ENCODE results near the gene IGSF23. TPM values are rescaled to one million over a fixed set of nuclear protein-coding genes. Genes with fewer than 3 reads are reported as not detected.

The IGSF23 gene
- total and polyA plus RNA-seq, 2 of the 4 experiments (the other 2 are of a cell fraction) = 0.27 TPM; not detected in 1

GRCh38 chr19:44592451-44592890, 20.9 kb upstream of the IGSF23 start:
- no peak overlapping the region for H3K4me3 ChIP-seq (ENCODE audit: insufficient read depth, low read depth, low read length)
- H3K79me1 ChIP-seq (ENCODE audit: low read depth in 1 of 2, low read length in 2 of 2) = no peaks in the 10 kb centered on the region
- H2AK9ac ChIP-seq (replicated peaks; ENCODE audit: low read depth, low read length, poor library complexity) = no peak overlapping the region
- H3K9me3 ChIP-seq (ENCODE audit: control insufficient read depth, insufficient read depth, low read length) = peaks cover 2% of the 10 kb centered on the region; the same call in 1 of the 2 replicates
- dilution Hi-C loops (cut with HindIII; ENCODE audit: low sequenced_read_pairs, unreplicated experiment) = no loop called here
- no peak overlapping the region; the same call in 1 of the 2 replicates for H3K14ac ChIP-seq (replicated peaks; ENCODE audit: low read depth, low read length)
- no peaks in the 10 kb centered on the region for H3K27me3 ChIP-seq (ENCODE audit: control insufficient read depth, insufficient read depth, low read length)
- no peaks in the 10 kb centered on the region for H4K20me1 ChIP-seq (ENCODE audit: insufficient read depth, low read length)
- H3K27ac ChIP-seq (ENCODE audit: insufficient read depth, low read length) = no peak overlapping the region; the same call in 1 of the 2 replicates
- TF ChIP-seq BHLHE40 (IDR thresholded peaks at IDR 0.05; ENCODE audit: low read depth, low read length) (0 out of 2 replicates have a peak, but pooled peaks have one; percentile 5), MAZ (IDR thresholded peaks at IDR 0.05; ENCODE audit: borderline replicate concordance, low read depth, low read length) (no peak)
- no peak overlapping the region for H3K56ac ChIP-seq (ENCODE audit: extremely low read depth, insufficient read depth, low read length)
- ATAC-seq (ENCODE audit: low read depth) (no peak), DNase-seq (no peak)
- H3K4me1 ChIP-seq (ENCODE audit: control insufficient read depth, insufficient read depth, low read length) = peaks cover 8% of the 10 kb centered on the region
- peak overlapping the region; percentile 62 for H2BK120ac ChIP-seq (ENCODE audit: low read depth, low read length)
- H3K36me3 ChIP-seq (ENCODE audit: control insufficient read depth, insufficient read depth, low read length) = no peaks in the 10 kb centered on the region
- peak overlapping the region; percentile 58 for H3K4ac ChIP-seq (ENCODE audit: low read depth, low read length)
- BruUV-seq (replicated peaks) = no TSS peak
- H3K23ac ChIP-seq (ENCODE audit: low read depth, low read length) = no peak overlapping the region
- in situ Hi-C loops (cut with MboI; ENCODE audit: low sequenced_read_pairs) = no loop called here
- H2BK20ac ChIP-seq (ENCODE audit: low read depth, low read length) = peak overlapping the region; percentile 57
- peak overlapping the region; percentile 60; the same call in 1 of the 2 replicates for H4K91ac ChIP-seq (ENCODE audit: insufficient read depth, low read depth, low read length)
- H3K9me1 ChIP-seq (ENCODE audit: insufficient read depth, low read length) = 0 out of 2 replicates have a peak, but pooled peaks cover 5% of the 10 kb centered on the region
- H2AK5ac ChIP-seq (ENCODE audit: low read depth, low read length) = peak overlapping the region; percentile 69
- no peak overlapping the region; the same call in 1 of the 2 replicates for H4K5ac ChIP-seq (ENCODE audit: low read depth, low read length)
- no CpG with 5 or more reads among the region's 2 CpGs for WGBS, 2 experiments (ENCODE audit: extremely low coverage in 2 of 2, insufficient read length in 1 of 2)
- H3K4me2 ChIP-seq (ENCODE audit: low read depth, low read length) = no peak overlapping the region
- H2AFZ ChIP-seq (replicated peaks; ENCODE audit: low read length, poor library complexity) = peak overlapping the region; percentile 8
- CTCF ChIA-PET = no interaction called here
- peak overlapping the region; percentile 60 for H2BK5ac ChIP-seq (ENCODE audit: low read depth, low read length, poor library complexity, severe bottlenecking)
- H2BK15ac ChIP-seq (ENCODE audit: low read depth, low read length) = peak overlapping the region; percentile 86; the same call in 2 of the 3 replicates
- peak overlapping the region in 1 of 2 experiments; percentile 45; a peak in 2 of 4 replicates for H4K8ac ChIP-seq (ENCODE audit: low read depth in 2 of 2, low read length in 2 of 2)
- POLR2A ChIA-PET (ENCODE audit: unreplicated experiment) = no interaction called here
- intact Hi-C loops (cut with micrococcal nuclease) = no loop called here
- no peak overlapping the region; the same call in 1 of the 2 replicates for H3K18ac ChIP-seq (ENCODE audit: low read depth, low read length)
- H3K9ac ChIP-seq (ENCODE audit: low read depth, low read length) = no peak overlapping the region

Data from IMR-90 (cell line).